CD4-positive, alpha-beta T cell treated with Interleukin-2 at 100 ng/mL for 4 hours (primary cell): ENCODE data around the gene LENG1.
"Not testable (repeated sequence)": the region's sequence is repeated elsewhere in the genome, so short reads cannot be mapped to it uniquely, and the experiment has no call there.

ENCODE experiments used
- DNase-seq: peaks from one replicate; pipeline ENCODE4 v3.0.0-alpha.2; 2020; ENCODE audit warnings: low spot score

Gene LENG1

DNA sequence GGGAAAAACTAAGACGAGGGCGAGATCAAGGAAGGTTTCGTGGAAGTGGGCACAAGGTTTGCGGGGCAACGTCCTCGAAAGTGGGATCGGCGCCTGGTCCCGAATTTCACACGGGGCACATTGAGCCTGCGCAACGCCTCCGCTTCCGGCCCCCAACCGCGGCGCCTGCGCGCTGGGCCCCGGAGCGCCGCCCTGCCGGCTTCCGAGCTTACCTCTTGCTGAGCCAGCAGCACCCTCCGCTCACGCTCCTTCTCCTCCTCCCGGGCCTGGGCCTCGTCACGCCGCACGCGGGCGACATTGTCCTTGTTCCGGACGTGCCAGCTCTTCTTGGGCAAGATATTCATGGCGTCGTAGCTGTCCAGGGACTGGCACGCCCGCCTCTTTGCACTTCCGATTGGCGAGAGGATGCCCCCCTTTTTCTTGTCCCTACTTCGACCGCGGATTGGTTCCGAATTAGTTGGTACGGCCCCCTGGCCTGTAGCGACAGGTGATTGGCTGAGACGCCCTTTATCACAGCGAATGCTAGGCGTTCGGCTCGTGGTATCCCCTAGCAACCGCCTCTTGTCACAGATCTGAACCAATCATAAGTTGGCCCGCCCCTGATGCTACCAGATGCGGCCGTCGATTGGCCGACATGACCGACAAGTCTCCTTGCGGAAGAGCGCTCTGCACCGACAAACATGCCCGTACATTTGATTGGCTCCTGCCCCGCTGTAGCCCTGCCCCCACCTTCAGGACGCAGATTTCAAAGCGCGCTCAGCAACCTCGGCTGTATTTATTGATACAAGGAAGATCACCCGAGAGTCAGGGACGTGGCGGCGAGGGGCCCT lies at the start of gene LENG1:
Gene LENG1, minus strand, starts transcription at position 370 of the 830 bp plus-strand sequence. Its CDS starts 26 bp downstream, at position 344.
- DNase-seq, result peak; percentile 100

DNA sequence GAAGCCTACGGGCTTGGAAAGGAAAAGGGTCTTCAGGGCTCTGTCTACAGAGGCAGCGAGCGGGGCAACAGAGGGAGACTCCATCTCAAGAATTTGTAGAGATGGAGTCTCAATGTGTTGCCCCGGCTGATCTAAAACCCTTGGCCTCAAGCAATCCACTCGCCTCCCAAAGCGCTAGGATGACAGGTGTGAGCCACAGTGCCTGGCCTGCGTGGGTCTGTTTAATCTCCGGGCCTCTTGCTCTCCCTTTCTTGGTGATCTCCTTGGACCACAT lies 49.2 kb upstream of the LENG1 start:
- DNase-seq, result no peak

DNA sequence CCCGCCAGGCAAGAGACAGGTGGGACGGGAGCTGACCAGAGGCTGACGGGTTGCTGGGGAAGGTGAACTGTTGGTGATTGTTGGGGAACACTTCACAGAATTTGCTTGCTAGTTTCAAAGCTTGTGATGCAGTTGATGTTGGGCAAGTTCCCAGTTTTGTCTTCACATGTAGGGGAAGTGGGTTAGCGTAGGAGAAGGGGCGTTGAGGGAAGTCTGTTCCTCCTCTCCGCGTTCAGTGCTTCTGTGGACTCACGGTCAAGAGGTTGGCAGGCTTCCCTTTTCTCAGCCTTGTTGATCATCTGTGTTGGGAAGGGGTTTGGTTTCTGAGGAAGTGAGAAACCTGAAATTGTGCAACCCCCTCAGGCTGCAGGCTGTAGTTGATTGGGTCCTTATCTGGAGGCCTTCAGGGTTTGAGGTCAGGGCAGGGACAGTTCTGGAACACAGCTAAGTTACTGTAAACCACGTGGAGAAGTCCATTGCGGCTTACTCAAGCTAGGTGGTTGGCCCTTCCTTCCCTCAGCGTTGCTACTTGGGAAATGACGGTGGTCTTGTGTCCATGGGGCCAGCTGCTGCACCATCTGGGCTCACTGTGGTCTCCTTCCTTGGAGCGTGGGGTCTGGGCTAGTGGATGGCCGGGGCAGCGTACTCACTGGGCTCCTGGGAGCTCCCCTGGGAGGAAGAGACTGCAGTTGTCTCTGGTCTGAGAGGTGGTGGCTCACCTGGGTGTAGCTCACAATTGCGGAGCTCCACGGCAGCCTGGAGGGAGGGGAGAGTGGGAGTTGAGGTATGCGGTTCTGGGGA lies 48.7 kb upstream of the LENG1 start:
- peak; percentile 38 for DNase-seq

DNA sequence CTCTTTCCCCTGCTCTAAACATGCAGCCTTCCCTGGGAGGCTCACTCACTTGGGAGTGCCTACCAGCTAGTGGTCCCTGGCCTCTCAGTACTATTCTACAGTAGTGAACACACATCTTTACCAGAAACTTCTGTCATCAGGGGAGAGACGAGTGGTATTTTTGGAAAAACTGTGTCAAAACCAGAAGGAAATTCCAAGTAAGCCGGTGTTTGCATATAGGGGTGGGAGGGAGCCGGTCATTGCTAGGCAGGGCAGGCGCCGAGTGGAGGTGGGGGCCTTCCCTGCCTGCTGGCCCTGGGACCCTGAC lies 48.1 kb upstream of the LENG1 start:
- DNase-seq, result no peak

DNA sequence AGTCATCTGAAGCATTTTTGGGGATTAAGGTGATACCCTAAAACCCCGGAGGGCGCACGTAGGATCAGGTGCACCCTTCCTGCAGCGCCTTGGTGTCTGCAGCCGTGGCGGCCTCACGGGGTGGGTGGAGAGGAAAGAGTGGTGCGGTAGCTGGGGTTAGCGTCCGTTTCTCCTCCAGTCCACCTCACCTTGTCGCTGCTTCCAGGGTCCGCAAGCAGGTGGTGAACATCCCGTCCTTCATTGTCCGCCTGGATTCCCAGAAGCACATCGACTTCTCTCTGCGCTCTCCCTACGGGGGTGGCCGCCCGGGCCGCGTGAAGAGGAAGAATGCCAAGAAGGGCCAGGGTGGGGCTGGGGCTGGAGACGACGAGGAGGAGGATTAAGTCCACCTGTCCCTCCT lies 47.7 kb upstream of the LENG1 start:
- not testable (repeated sequence) for DNase-seq

DNA sequence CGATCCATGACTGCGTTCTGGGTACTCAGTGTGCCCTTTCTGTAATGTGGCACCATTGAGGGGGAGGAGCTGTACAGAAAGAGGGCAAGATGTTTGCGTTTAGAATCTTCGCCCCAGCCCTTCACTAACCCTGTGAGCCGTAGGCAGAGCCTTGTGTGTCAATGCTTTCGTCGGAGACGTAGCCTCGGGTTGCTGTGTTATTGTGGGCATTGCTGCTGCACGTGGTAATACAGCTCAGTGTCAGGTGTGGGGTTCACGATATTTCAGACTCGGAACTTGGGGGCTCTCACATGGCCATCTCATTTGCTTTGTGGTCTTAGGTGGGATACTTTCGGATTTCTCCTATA lies 47.3 kb upstream of the LENG1 start:
- DNase-seq, result no peak

DNA sequence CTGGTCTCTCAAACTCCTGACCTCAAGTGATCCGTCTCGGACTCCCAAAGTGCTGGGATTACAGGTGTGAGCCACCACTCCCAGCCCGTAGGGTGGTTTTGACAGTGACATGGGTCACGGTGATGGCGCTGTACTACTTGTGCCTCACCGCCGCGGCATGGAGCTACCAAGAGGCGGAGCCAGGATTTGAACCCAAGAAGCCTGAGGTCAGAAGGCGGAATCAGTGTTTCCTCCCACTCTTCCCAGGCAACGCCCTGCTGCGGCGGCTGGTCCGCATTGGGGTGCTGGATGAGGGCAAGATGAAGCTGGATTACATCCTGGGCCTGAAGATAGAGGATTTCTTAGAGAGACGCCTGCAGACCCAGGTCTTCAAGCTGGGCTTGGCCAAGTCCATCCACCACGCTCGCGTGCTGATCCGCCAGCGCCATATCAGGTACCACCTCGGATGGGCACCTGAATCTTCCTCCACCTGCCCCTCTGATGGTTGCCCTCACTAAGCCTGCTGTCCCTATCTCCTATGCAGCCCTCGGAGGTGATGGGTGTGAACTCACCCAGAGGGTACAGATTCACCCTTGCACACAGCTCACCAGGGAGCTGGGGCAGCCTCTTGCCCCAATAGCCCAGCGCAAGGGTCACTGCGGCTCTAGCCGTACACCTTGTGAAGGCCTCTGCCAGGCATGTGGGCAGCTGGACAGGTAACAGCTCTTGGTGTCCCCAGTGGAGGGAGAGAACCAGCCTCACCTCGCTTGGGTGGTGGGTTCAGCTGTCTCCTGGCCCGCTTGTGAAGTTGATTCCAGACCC lies 46.7 kb upstream of the LENG1 start:
- no peak for DNase-seq

DNA sequence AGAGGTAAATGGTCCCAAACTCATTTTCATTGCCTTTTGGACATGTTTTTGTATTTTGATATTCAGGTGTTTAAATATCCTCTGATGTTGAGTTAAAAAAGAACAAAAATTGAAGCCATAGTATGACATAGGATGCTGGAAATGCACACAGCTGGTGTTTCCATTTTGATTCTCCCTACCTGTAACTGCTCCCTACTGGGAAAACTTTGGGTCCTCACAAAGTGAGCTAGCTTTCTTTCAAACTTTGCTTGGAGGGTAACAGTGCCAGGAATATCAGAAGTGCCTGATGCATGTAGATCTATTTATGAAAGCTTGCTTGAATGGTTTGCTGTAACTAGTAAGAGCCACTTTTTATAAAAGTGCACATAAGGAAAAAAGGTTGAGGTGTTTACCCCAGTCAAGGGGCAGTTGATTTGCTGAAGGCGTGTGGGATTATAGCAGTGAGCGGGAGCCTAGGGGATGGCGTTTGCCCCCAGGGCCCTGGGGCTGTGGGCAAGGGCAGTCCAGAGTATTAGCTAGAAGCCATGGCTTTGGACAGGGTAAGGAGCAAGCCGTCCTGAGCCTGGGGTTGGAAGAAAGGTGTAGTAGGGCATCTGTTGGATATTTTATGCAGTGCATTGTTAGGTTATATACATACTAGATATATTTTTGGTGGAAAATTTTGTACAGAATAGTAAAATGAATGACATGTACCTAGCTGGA lies 45.4 kb upstream of the LENG1 start:
- DNase-seq, result no peak

DNA sequence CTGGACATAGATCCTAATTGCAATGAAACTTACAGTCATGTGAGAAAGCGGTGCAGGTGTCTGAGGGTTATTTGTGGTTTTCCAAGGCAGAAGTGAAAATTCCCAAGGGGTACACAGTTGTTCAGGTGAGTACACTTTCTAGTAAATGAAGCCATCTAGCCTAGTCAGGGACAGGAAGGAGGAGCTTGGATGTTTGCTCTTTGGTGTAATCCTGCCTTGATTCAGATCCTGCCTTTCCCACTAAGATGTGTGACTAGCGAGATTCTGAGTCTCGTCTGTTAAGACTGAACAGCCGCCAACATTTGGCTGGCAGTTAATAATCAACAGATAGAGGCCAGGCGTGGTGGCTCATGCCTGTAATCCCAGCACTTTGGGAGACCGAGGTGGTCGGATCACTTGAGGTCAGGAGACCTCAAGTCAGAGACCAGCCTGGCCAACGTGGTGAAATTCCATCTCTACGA lies 43.7 kb upstream of the LENG1 start:
- no peak for DNase-seq

DNA sequence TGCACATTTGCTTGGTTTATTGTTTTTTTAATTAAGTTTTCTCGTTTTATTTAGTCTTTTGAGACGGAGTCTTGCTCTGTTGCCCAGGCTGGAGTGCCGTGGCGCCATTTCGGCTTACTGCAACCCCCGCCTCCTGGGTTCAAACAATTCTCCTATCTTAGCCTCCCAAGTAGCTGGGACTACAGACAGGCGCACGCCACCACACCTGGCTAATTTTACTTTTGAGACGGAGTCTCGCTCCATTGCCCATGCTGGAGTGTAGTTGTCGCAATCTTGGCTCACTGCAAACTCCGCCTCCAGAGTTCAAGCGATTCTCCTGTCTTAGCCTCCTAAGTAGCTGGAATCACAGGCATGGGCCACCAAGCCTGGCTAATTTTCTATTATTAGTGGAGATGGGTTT lies 42.5 kb upstream of the LENG1 start:
- no peak for DNase-seq

DNA sequence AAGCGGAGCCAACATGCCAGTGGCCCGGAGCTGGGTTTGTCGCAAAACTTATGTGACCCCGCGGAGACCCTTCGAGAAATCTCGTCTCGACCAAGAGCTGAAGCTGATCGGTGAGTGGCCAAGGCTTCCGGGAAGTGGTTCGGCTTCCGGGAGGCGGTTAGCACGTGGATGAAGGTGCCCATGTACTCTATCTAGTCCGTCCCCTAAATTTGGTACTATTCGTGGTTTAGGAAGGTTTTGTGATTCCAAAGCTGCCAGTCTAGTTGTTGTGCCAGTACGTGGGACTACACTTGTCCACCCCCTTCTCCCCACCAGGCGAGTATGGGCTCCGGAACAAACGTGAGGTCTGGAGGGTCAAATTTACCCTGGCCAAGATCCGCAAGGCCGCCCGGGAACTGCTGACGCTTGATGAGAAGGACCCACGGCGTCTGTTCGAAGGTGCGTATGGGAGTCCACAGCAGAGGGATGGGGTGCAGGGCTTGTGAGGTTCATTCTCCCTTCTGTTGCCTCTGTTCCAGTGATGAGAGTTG lies 41.7 kb upstream of the LENG1 start:
- DNase-seq, result no peak

DNA sequence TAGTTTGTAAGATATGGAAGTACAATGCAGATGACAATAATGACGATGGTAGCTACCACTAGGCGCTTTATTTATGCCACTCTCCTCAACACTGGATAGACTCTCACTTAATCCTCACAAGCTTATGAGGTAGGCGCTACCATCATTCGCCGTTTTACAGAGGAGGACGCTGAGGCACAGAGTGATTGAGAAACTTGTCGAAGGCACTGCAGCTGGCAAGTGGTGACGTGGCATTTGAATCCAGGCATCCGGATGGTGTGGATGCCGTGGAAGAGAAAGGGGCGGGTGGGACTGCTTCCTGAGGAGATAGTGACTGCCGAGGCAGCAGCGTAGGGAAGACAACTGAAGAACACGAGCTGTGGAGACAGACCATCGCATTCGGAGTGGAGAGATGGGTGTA lies 39.9 kb upstream of the LENG1 start:
- DNase-seq, result no peak

DNA sequence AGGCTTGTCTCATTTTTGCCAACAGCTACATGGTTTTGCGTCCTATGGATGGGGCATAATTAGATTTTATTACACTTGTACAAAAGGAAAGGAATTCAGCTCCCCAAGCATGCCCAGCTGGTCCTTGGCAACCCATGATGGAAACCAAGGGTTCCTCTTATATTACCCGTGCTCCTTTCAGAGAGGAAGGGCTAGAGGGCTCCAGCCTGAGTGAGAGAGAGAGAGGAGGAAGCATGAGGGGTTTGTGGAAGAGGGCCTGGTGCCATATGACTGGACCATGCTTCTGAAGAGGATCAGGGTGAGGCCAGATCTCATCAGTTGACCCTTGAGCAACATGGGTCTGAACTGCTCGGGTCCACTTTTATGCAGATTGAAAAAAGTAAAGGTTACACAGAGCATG lies 37.6 kb upstream of the LENG1 start:
- no peak for DNase-seq

DNA sequence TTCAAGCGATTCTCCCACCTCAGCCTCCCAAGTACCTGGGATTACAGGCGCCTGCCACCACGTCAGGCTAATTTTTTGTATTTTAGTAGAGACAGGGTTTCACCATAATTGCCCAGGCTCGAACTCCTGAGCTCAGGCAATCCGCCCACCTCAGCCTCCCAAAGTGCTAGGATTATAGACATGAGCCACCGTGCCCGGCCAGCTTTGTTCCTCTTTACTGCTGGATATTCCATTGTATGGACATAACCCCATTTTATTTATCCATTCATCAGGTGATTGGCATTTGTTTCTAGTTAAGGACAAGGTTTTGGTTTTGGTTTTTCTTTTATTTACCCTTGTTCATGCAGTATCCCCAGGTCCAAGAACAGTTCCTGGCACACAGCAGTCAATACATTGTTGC lies 37.0 kb upstream of the LENG1 start:
- DNase-seq, result no peak

DNA sequence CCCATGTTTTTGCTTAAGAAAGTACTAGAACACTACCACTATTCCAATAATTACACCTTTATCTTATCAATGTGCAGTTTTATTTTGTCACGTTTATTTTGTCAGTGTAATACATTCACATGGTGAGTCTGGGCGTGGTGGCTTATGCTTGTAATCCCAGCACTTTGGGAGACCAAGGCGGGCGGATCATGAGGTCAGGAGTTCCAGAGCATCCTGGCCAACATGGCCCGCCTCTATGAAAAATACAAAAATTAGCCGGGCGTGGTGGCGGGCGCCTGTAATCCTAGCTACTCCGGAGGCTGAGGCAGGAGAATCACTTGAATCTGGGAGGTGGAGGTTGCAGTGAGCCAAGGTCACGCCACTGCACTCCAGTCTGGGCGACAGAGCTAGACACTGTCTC lies 34.9 kb upstream of the LENG1 start:
- not testable (repeated sequence) for DNase-seq

DNA sequence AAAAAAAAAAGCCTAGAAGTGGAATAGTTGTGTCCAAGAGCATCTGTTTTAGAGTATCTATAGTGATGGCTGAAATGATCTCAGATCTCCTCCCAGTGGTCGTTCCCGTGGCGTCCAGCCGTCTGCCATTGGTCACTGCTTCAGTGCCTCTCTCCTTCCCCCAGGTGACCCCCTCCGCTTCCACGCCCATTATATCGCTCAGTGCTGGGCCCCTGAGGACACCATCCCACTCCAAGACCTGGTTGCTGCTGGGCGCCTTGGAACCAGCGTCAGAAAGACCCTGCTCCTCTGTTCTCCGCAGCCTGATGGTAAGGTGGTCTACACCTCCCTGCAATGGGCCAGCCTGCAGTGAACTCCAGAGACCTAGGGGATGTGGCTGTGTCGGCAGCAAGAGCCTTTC lies 33.5 kb upstream of the LENG1 start:
- no peak for DNase-seq

DNA sequence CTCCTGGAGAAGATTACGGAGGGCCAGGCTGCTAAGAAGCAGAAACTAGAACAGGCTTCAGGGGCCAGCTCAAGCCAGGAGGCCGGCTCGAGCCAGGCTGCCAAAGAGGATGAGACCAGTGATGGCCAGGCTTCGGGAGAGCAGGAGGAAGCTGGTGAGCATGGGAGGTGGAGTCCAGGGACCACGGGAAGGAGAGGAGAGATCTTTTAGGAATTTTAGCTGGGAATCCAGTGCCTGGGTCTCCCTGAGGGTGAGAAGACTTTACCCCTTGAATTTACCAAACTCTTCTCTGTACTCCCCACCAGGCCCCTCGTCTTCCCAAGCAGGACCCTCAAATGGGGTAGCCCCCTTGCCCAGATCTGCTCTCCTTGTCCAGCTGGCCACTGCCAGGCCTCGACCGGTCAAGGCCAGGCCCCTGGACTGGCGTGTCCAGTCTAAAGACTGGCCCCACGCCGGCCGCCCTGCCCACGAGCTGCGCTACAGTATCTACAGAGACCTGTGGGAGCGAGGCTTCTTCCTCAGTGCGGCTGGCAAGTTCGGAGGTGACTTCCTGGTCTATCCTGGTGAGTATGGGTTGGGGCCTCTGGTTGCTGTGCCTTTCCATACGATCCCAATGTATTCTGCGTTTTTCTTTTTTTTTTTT lies 32.4 kb upstream of the LENG1 start:
- DNase-seq, result no peak

DNA sequence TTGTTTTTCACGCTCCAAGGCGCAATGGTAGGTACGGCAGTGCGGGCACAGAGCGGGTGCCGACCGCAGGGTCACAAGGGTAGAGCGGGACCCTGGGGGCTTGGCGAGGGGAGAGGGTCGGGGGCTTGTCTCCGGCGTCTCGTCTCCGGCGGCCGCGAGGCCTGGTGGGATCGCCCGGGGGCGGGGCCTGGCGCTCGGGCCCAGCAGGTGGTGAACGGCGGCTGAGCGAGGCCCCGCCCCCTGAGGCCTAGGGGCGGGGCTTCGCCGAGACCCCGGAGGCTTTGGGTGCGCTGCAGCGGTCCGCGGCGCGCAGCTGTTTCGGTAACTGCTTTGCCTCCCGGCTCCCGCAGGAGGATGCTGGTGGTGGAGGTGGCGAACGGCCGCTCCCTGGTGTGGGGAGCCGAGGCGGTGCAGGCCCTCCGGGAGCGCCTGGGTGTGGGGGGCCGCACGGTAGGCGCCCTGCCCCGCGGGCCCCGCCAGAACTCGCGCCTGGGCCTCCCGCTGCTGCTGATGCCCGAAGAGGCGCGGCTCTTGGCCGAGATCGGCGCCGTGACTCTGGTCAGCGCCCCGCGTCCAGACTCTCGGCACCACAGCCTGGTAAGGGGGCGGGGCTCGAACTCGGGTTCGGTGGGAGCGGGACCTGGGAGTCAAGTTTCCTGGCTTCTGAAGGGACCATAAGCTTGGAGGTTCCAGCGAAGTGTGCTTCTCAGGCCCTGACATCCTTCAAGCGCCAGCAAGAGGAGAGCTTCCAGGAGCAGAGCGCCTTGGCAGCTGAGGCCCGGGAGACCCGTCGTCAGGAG lies 31.7 kb upstream of the LENG1 start, which contains the start of gene TSEN34:
Gene TSEN34, plus strand, starts transcription at position 298 of the 800 bp plus-strand sequence. Its CDS starts 57 bp downstream, at position 355.
- peak; percentile 86 for DNase-seq

DNA sequence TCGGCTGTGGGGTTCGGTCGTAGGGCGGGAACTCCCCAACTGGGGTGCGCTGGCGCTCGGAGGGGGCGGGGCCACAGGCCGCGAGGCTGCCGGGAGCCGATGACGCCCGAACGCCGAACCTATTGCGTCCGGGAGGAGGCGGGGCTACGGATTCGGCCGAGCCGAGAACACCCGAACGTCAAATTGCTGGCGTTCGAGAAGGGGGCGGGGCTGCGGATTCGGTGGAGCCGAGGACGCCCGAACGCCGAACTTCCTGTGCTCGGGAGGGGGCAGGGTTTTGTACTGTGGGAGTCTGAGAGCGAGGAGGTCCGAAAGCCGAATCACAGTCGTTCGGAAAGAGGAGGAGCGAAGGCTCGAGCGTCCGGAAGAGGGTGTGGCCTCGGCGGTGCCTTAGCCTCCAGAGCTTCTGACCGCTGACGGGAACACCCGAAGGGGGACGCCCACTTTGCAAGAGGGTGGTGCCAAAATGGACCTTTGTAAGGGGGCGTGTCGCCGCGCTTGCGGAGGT lies 31.0 kb upstream of the LENG1 start:
- peak; percentile 99 for DNase-seq

DNA sequence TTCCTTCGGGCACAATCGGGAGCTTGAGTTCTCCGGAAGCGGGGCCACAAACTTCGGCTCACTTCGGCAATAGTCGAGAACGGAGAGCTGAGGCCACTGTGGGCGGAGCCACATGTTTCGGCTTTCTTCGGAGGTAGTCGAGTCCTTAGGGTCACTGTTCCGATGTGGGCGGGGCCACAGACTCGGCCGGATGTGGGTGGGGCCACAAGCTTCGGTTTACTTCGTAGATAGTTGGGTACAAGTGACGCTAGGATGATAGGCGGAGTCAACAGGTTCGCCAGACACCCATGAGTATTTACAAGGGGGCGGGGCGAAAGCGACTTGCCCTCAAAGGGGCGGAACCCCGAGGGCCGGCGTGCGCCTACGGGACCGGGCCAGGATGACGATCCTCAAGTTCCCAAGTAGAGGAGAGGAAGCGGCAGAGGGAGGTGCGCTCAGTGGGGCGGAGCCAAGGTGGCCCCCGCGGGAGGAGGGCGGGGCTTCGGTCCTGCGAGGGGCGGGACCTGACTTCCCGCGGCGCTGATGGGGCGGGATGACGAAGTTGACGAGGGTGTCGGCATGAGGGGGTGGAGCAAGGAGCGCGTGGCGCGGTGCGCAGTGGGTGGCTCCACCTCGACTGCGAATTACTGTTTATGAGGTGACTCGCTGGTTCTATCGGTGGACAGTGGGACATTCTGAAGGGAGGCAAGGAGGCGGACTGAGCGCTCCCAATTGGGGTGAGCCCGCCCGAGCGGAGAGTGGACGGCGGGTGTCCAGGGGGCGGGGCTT lies 30.4 kb upstream of the LENG1 start:
- peak; percentile 100 for DNase-seq
